Suprapubic skin (tissue), 4 donors: Measurements from ENCODE around the gene GNAO1.

Source experiments
- CTCF ChIP-seq, 2 donors: fragments of 200-600 bp in 1 of 2; fragments of 450-650 bp in 1 of 2; sonication (generic) in 1 of 2; IDR thresholded peaks; one replicate each; pipeline ENCODE4 v1.5.1; 2016 to 2019; ENCODE audit warnings: antibody characterized with exemption in 2 of 2, mild to moderate bottlenecking in 1 of 2, moderate library complexity in 1 of 2
- POLR2A ChIP-seq, 2 donors: fragments of 450-650 bp; IDR thresholded peaks; one replicate each; pipeline ENCODE4 v1.6.1; 2017; ENCODE audit warnings: antibody characterized with exemption in 2 of 2, mild to moderate bottlenecking in 2 of 2, moderate library complexity in 2 of 2
- POLR2AphosphoS5 ChIP-seq, 3 donors: sonication (generic); formaldehyde crosslinking; IDR thresholded peaks; one replicate each; pipeline ENCODE4 v1.6.1; 2017; ENCODE audit warnings: antibody characterized with exemption in 3 of 3

DNA sequence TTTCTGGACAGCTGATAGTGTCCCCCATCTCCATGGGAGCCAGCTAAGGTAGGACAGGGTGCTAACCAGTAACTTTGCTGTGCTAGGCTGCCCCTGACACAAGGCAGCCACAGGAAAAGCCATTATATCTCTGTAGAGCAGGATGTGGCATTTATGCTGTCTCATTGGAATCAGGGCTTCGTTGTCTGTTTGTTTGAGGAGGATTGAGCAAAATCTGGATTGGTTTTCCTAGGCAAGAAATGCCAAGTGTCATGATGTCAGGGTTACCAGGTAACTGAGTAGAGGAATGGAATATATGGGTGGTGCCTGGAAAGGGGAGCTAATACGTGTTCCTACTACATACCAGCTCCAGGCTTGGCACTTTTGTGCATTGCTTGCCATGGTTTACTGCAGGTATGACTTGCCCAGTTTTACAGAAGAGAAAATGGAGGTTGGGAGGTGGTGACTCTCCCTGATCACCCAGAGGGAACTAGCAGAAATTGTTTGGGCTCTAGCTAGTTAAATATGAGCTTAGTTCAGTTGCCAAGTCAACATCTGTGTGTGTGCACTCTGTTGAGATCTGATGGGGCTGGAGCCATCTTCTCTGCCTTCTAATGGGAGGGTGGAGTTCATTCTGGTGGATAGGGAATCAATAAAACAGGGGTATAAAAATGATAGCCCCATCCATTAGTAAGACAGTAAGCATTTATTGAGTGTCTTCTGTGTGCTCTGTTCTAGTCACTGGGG is 33.9 kb downstream of the GNAO1 start:
- TF ChIP-seq POLR2A (IDR thresholded peaks at IDR 0.05) (no peak), CTCF (IDR thresholded peaks at IDR 0.05) (no peak), POLR2AphosphoS5 (IDR thresholded peaks at IDR 0.05) (no peak)
